Measurements from ENCODE around the gene OR2W3. TPM values are rescaled to one million over a fixed set of nuclear protein-coding genes. Genes with fewer than 3 reads are reported as not detected.
A peak's percentile ranks its signal among the peaks of the same experiment; 100 is the strongest.

OR2W3 gene
- total RNA-seq, 1 donor from 2014 or later, result not detected

DNA sequence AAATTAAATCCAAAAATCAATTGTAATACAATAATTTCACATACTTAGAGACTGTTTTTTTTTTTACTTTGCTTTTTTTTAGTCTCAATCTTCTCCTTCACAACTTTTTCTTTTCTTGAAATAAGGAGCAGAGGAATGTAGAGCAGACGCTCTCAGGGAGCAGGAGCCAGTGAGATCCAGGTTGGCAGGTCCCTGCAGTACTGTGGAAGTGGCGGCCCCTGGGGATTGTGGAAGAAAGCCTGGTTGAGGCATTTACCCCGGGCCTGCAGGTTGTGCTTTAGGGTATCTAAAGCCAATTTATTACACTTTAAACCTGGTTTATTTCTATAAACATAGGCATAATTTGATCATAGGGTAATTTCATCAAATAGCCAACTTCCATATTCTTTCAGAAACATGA lies 28.6 kb downstream of the OR2W3 start:
- no peak overlapping the region for H3K27ac ChIP-seq
- H3K4me1 Mint-ChIP-seq, result no peaks in the 10 kb centered on the region
- no peak overlapping the region for H3K27ac Mint-ChIP-seq
- no peaks in the 10 kb centered on the region for H3K4me1 ChIP-seq
- no peak overlapping the region for H2AFZ ChIP-seq (replicated peaks)
- no peaks in the 10 kb centered on the region for H3K36me3 ChIP-seq
- peaks cover 7% of the 10 kb centered on the region for H3K9me3 Mint-ChIP-seq
- H3K4me3 ChIP-seq, result no peak overlapping the region
- peaks cover 13% of the 10 kb centered on the region for H3K9me3 ChIP-seq (ENCODE audit: low read depth)
- no peak for TF ChIP-seq EZH2 (IDR thresholded peaks at IDR 0.05)
- no peak for TF ChIP-seq EZH2phosphoT487 (IDR thresholded peaks at IDR 0.05)
- TF ChIP-seq, protein P1, sequence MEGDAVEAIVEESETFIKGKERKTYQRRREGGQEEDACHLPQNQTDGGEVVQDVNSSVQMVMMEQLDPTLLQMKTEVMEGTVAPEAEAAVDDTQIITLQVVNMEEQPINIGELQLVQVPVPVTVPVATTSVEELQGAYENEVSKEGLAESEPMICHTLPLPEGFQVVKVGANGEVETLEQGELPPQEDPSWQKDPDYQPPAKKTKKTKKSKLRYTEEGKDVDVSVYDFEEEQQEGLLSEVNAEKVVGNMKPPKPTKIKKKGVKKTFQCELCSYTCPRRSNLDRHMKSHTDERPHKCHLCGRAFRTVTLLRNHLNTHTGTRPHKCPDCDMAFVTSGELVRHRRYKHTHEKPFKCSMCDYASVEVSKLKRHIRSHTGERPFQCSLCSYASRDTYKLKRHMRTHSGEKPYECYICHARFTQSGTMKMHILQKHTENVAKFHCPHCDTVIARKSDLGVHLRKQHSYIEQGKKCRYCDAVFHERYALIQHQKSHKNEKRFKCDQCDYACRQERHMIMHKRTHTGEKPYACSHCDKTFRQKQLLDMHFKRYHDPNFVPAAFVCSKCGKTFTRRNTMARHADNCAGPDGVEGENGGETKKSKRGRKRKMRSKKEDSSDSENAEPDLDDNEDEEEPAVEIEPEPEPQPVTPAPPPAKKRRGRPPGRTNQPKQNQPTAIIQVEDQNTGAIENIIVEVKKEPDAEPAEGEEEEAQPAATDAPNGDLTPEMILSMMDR (IDR thresholded peaks at IDR 0.05), result no peak
- H3K27me3 ChIP-seq, result no peaks in the 10 kb centered on the region
- H3K9ac ChIP-seq, result no peak overlapping the region
- H3K36me3 Mint-ChIP-seq, result no peaks in the 10 kb centered on the region
- H3K27me3 Mint-ChIP-seq (ENCODE audit: insufficient read depth, low read depth), result no peaks in the 10 kb centered on the region
- H4K20me1 ChIP-seq (ENCODE audit: low read depth), result no peaks in the 10 kb centered on the region
- H3K4me3 Mint-ChIP-seq, result no peak overlapping the region
- no peak overlapping the region for H3K4me2 ChIP-seq
- no peaks in the 10 kb centered on the region for H3F3A ChIP-seq (ENCODE audit: low read depth)
- H3K79me2 ChIP-seq (ENCODE audit: low read depth), result no peaks in the 10 kb centered on the region
- no peak for DNase-seq (ENCODE audit: low spot score)

DNA sequence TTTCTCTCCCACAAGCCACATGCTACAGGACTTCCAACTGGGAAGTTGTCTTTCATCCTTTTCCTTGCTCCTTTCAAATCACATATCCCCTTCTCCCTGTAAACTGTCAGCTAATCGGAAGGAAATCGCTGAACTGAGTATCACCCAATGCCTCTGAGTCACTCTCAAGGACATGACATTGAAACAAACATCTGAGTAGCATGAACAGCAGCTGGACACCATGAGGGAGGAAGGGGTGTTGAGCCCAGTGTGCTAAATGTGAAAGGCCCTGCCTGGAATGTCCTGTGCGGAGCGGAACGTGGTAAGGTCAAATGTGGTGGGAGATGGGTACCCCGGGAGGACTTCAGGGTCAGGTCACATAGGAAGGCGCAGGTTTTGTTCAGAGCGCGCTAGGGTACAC lies 29.5 kb downstream of the OR2W3 start, which contains the start of gene OR2AJ1:
Gene OR2AJ1, plus strand, starts transcription at position 22 of the 400 bp plus-strand sequence. CDS start 8,880 bp downstream, outside the sequence.
- Mint-ChIP-seq H3K27ac (no peak within 1 kb of the TSS), H3K4me3 (no peak within 1 kb of the TSS)

DNA sequence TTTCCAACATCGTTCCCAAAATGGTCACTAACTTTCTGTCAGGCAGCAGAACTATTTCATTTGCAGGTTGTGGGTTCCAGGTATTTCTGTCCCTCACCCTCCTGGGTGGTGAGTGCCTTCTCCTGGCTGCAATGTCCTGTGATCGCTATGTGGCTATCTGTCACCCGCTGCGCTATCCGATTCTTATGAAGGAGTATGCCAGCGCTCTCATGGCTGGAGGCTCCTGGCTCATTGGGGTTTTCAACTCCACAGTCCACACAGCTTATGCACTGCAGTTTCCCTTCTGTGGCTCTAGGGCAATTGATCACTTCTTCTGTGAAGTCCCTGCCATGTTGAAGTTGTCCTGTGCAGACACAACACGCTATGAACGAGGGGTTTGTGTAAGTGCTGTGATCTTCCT lies 38.6 kb downstream of the OR2W3 start:
- Mint-ChIP-seq H3K4me3 (no peak overlapping the region), H3K36me3 (no peaks in the 10 kb centered on the region), H3K27me3 (ENCODE audit: insufficient read depth, low read depth) (no peaks in the 10 kb centered on the region), H3K27ac (no peak overlapping the region), H3K9me3 (peaks cover 18% of the 10 kb centered on the region), H3K4me1 (no peaks in the 10 kb centered on the region)
- Histone ChIP-seq H3K9ac (no peak overlapping the region), H3K79me2 (ENCODE audit: low read depth) (no peaks in the 10 kb centered on the region), H3K27me3 (no peaks in the 10 kb centered on the region), H3K4me1 (no peaks in the 10 kb centered on the region), H3K36me3 (no peaks in the 10 kb centered on the region), H4K20me1 (ENCODE audit: low read depth) (no peaks in the 10 kb centered on the region), H3F3A (ENCODE audit: low read depth) (no peaks in the 10 kb centered on the region), H3K4me3 (no peak overlapping the region), H2AFZ (replicated peaks) (no peak overlapping the region), H3K27ac (no peak overlapping the region), H3K9me3 (ENCODE audit: low read depth) (peaks cover 29% of the 10 kb centered on the region), H3K4me2 (no peak overlapping the region)
- TF ChIP-seq EZH2 (IDR thresholded peaks at IDR 0.05), result no peak
- DNase-seq (ENCODE audit: low spot score), result no peak

More for the DNA sequence above, 29.5 kb downstream of the OR2W3 start, which contains the start of gene OR2AJ1:
- TF ChIP-seq EZH2phosphoT487 (IDR thresholded peaks at IDR 0.05), result no peak
- Mint-ChIP-seq H3K9me3 (peaks cover 7% of the 10 kb centered on the region), H3K4me1 (no peaks in the 10 kb centered on the region), H3K27me3 (ENCODE audit: insufficient read depth, low read depth) (no peaks in the 10 kb centered on the region), H3K36me3 (no peaks in the 10 kb centered on the region)
- no peak within 1 kb of the TSS for H3K27ac ChIP-seq
- no peak within 1 kb of the TSS for H2AFZ ChIP-seq (replicated peaks)
- H4K20me1 ChIP-seq (ENCODE audit: low read depth), result no peaks in the 10 kb centered on the region
- H3K27me3 ChIP-seq, result no peaks in the 10 kb centered on the region
- no peaks in the 10 kb centered on the region for H3F3A ChIP-seq (ENCODE audit: low read depth)
- no peaks in the 10 kb centered on the region for H3K4me1 ChIP-seq
- no peaks in the 10 kb centered on the region for H3K36me3 ChIP-seq
- no peak within 1 kb of the TSS for H3K9ac ChIP-seq
- no peak within 1 kb of the TSS for H3K4me2 ChIP-seq
- no peak for DNase-seq (ENCODE audit: low spot score)
- H3K9me3 ChIP-seq (ENCODE audit: low read depth), result peaks cover 16% of the 10 kb centered on the region
- H3K4me3 ChIP-seq, result no peak within 1 kb of the TSS
- H3K79me2 ChIP-seq (ENCODE audit: low read depth), result no peaks in the 10 kb centered on the region

DNA sequence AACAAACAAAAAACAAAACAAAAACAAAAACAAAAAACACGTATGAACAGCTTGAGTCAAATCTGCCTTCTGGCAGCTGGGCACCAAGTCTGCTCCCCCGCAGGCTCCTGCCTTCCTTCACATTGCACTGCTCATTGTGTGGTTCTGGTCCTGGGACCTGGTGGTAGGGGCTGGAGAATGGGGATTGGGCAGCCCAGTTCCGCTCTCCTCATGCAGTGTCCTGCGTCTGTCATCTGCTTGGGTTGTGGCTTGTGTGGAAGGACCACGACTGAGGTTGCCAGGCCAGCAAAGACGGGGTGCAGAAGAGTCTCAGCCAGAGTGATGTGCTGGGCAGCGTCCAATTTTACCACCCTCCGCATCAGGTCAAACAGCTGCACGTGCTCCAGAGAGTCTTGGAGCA lies 40.4 kb downstream of the OR2W3 start:
- no peak overlapping the region for H2AFZ ChIP-seq (replicated peaks)
- H3K27me3 ChIP-seq, result no peaks in the 10 kb centered on the region
- H3K79me2 ChIP-seq (ENCODE audit: low read depth), result no peaks in the 10 kb centered on the region
- Mint-ChIP-seq H3K27ac (no peak overlapping the region), H3K9me3 (peaks cover 18% of the 10 kb centered on the region), H3K27me3 (ENCODE audit: insufficient read depth, low read depth) (no peaks in the 10 kb centered on the region), H3K36me3 (no peaks in the 10 kb centered on the region), H3K4me1 (no peaks in the 10 kb centered on the region), H3K4me3 (peak overlapping the region; percentile 46)
- no peak for DNase-seq (ENCODE audit: low spot score)
- H4K20me1 ChIP-seq (ENCODE audit: low read depth), result no peaks in the 10 kb centered on the region
- H3K9me3 ChIP-seq (ENCODE audit: low read depth), result peaks cover 22% of the 10 kb centered on the region
- H3K36me3 ChIP-seq, result no peaks in the 10 kb centered on the region
- no peak overlapping the region for H3K27ac ChIP-seq
- H3K4me2 ChIP-seq, result no peak overlapping the region
- TF ChIP-seq EZH2phosphoT487 (IDR thresholded peaks at IDR 0.05) (no peak), EZH2 (IDR thresholded peaks at IDR 0.05) (no peak)
- TF ChIP-seq, protein P1 (IDR thresholded peaks at IDR 0.05), result no peak
- H3K4me3 ChIP-seq, result no peak overlapping the region
- no peak overlapping the region for H3K9ac ChIP-seq
- no peaks in the 10 kb centered on the region for H3F3A ChIP-seq (ENCODE audit: low read depth)
- H3K4me1 ChIP-seq, result no peaks in the 10 kb centered on the region

Measured in neural progenitor cell (in vitro differentiated cells).